ENCODE results near the gene GALNT7. TPM values are rescaled to one million over a fixed set of nuclear protein-coding genes. Genes with fewer than 3 reads are reported as not detected.

The GALNT7 gene
- total and polyA plus RNA-seq, 2 of the 13 experiments (the other 11 are each of a cell fraction or from before 2014, with no cell fraction given): 0.08 to 0.13 TPM

- TF ChIP-seq FIP1L1 (IDR thresholded peaks at IDR 0.05; ENCODE audit: borderline replicate concordance, insufficient read depth, low read depth, low read length): no peak
- no peak for TF ChIP-seq FOXP4 (CRISPR knock-in tag; IDR thresholded peaks at IDR 0.05)
- TF ChIP-seq EZH2 (conservative IDR thresholded peaks at IDR 0.05; ENCODE audit: low read depth, low read length): no peak
- TF ChIP-seq MED1 (CRISPR knock-in tag; IDR thresholded peaks at IDR 0.05): peak; percentile 32; the same call in 1 of the 2 replicates
- peak; percentile 75; the same call in 1 of the 2 replicates for TF ChIP-seq ZNF441 (CRISPR knock-in tag; IDR thresholded peaks at IDR 0.05; ENCODE audit: borderline replicate concordance)
Measured at GRCh38 chr4:173371292-173372192, 202.9 kb downstream of the GALNT7 start (continued).

MicroRNAs encoded within 50 kb of the gene (microRNA counts, 767-probe panel; counts per million panel counts)
- microRNA hsa-miR-548t-5p: not detected

Small RNA genes within 50 kb of the gene (microRNA-seq; reads per million reads assigned to microRNA genes)
- gene MIR548T: not detected

Small RNA genes within 50 kb of the gene (small RNA-seq; reads per million reads assigned to genes)
- gene MIR548T (ENCODE audit: insufficient read depth in 2 of 3, insufficient read length in 3 of 3, low read depth in 2 of 3, low replicate concordance in 1 of 3) (0 reads per million in 3 experiments), gene RN7SL253P (ENCODE audit: insufficient read depth in 2 of 3, insufficient read length in 3 of 3, low read depth in 2 of 3, low replicate concordance in 1 of 3) (0 reads per million in 3 experiments)

Other genes starting within 250 kb of the GALNT7 start
- 332 and 478 TPM in 2 replicates for gene HMGB2, start 165.5 kb downstream of the GALNT7 start, total RNA-seq (2016; rRNA removed; fragmentation: Illumina TruSeq; extraction: Trizol)
- gene HMGB2, start 165.5 kb downstream of the GALNT7 start, polyA plus RNA-seq (2011; rRNA removed): 49.9 and 90.5 TPM in 2 replicates
- 22.3 and 25.1 TPM in 2 replicates for gene SAP30, start 202.1 kb downstream of the GALNT7 start, total RNA-seq (2016; rRNA removed; fragmentation: Illumina TruSeq; extraction: Trizol)
- gene SAP30, start 202.1 kb downstream of the GALNT7 start, polyA plus RNA-seq (2011; rRNA removed): 10.6 and 14.2 TPM in 2 replicates
- not detected in 2 replicates for gene SCRG1, start 230.3 kb downstream of the GALNT7 start, total RNA-seq (2016; rRNA removed; fragmentation: Illumina TruSeq; extraction: Trizol)
- not detected in 2 replicates for gene SCRG1, start 230.3 kb downstream of the GALNT7 start, polyA plus RNA-seq (2011; rRNA removed)

Measured in HepG2 (cell line).